Measurements from ENCODE around the gene SPAG16. TPM values are rescaled to one million over a fixed set of nuclear protein-coding genes. Genes with fewer than 3 reads are reported as not detected.

SPAG16 gene
- total RNA-seq, 2 donors from 2014 or later: 27.1 to 29.2 TPM

GRCh38 chr2:214203744-214204289, 919.6 kb downstream of the SPAG16 start:
- Histone ChIP-seq H3K4me1 (replicated peaks) (no peaks in the 10 kb centered on the region), H3K4me3 (no peak overlapping the region), H3K27me3 (replicated peaks; ENCODE audit: insufficient read depth) (no peaks in the 10 kb centered on the region), H3K9me3 (no peaks in the 10 kb centered on the region), H3K36me3 (no peaks in the 10 kb centered on the region), H3K27ac (no peak overlapping the region)
- no peak for DNase-seq (ENCODE audit: low spot score)
- WGBS: 87% methylated on average over 5 of the region's 5 CpGs
- intact Hi-C loops (cut with DNase I): no loop called here
- TF ChIP-seq CTCF (IDR thresholded peaks at IDR 0.05): no peak
- no peak for TF ChIP-seq POLR2AphosphoS5 (IDR thresholded peaks at IDR 0.05)
- no peak for TF ChIP-seq POLR2A (IDR thresholded peaks at IDR 0.05)

GRCh38 chr2:214215107-214215506, 930.8 kb downstream of the SPAG16 start:
- Histone ChIP-seq H3K9me3 (no peaks in the 10 kb centered on the region), H3K27me3 (replicated peaks; ENCODE audit: insufficient read depth) (no peaks in the 10 kb centered on the region), H3K36me3 (no peaks in the 10 kb centered on the region), H3K4me1 (replicated peaks) (no peaks in the 10 kb centered on the region), H3K4me3 (no peak overlapping the region), H3K27ac (no peak overlapping the region)
- intact Hi-C loops (cut with DNase I): no loop called here
- no peak for DNase-seq (ENCODE audit: low spot score)
- WGBS: 89% methylated on average over 1 of the region's 1 CpG
- TF ChIP-seq POLR2AphosphoS5 (IDR thresholded peaks at IDR 0.05): no peak
- no peak for TF ChIP-seq CTCF (IDR thresholded peaks at IDR 0.05)
- TF ChIP-seq POLR2A (IDR thresholded peaks at IDR 0.05): no peak

DNA sequence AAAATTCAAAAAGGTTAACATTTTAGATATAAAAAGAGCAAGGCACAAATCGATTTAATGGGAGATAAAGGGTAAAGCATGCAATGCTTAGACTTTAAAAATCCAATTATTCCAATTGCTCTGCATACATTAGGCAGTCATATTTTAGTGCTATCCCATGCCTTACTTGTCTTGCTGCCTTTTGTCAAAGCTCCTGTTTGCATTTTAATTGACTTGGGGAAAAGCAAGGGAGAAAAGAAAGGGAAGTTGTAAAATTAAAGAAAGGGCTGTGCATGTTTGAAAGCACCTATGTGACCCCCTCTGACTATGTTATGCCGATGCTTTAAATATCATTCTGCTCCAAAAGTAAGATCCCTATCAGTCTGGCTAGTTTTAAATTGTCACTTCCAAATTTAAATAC, 932.9 kb downstream of the SPAG16 start:
- Histone ChIP-seq H3K4me3 (no peak overlapping the region), H3K27ac (no peak overlapping the region), H3K4me1 (replicated peaks) (no peaks in the 10 kb centered on the region), H3K36me3 (no peaks in the 10 kb centered on the region), H3K27me3 (replicated peaks; ENCODE audit: insufficient read depth) (no peaks in the 10 kb centered on the region), H3K9me3 (no peaks in the 10 kb centered on the region)
- intact Hi-C loops (cut with DNase I): no loop called here
- no peak for TF ChIP-seq POLR2A (IDR thresholded peaks at IDR 0.05)
- TF ChIP-seq POLR2AphosphoS5 (IDR thresholded peaks at IDR 0.05): no peak
- TF ChIP-seq CTCF (IDR thresholded peaks at IDR 0.05): no peak
- WGBS: 24% methylated on average over 2 of the region's 2 CpGs
- DNase-seq (ENCODE audit: low spot score): no peak

GRCh38 chr2:214217599-214217998, 933.3 kb downstream of the SPAG16 start:
- Histone ChIP-seq H3K9me3 (no peaks in the 10 kb centered on the region), H3K27me3 (replicated peaks; ENCODE audit: insufficient read depth) (no peaks in the 10 kb centered on the region), H3K27ac (no peak overlapping the region), H3K36me3 (no peaks in the 10 kb centered on the region), H3K4me3 (no peak overlapping the region), H3K4me1 (replicated peaks) (no peaks in the 10 kb centered on the region)
- WGBS: 23% methylated on average over 1 of the region's 1 CpG
- DNase-seq (ENCODE audit: low spot score): no peak
- TF ChIP-seq CTCF (IDR thresholded peaks at IDR 0.05) (no peak), POLR2A (IDR thresholded peaks at IDR 0.05) (no peak), POLR2AphosphoS5 (IDR thresholded peaks at IDR 0.05) (no peak)
- intact Hi-C loops (cut with DNase I): no loop called here

- no peak overlapping the region for H3K4me3 ChIP-seq
- intact Hi-C loops (cut with DNase I): no loop called here
- no peak for TF ChIP-seq POLR2A (IDR thresholded peaks at IDR 0.05)
- TF ChIP-seq CTCF (IDR thresholded peaks at IDR 0.05): no peak
- no peak for TF ChIP-seq POLR2AphosphoS5 (IDR thresholded peaks at IDR 0.05)
- 49% methylated on average over 3 of the region's 3 CpGs for WGBS
- no peak overlapping the region for H3K27ac ChIP-seq
- no peak for DNase-seq (ENCODE audit: low spot score)
- no peaks in the 10 kb centered on the region for H3K9me3 ChIP-seq
- no peaks in the 10 kb centered on the region for H3K36me3 ChIP-seq
- no peaks in the 10 kb centered on the region for H3K4me1 ChIP-seq (replicated peaks)
- H3K27me3 ChIP-seq (replicated peaks; ENCODE audit: insufficient read depth): no peaks in the 10 kb centered on the region
These were observed 936.0 kb downstream of the SPAG16 start for GRCh38 chr2:214220251-214220650.

Data from prostate gland (tissue), 2 donors.